NB4 (cell line): ENCODE results near the gene ZFAND2B.
"Not testable (repeated sequence)": the region's sequence is repeated elsewhere in the genome, so short reads cannot be mapped to it uniquely, and the experiment has no call there.

Experiments
- CTCF ChIP-seq: IDR thresholded peaks from one replicate; pipeline ENCODE4 v1.5.1; 2012; ENCODE audit warnings: low read depth, low read length
- MAX ChIP-seq: IDR thresholded peaks from 2 replicates; pipeline ENCODE4 v1.6.1; 2011; ENCODE audit warnings: low read depth, low read length
- MYC ChIP-seq: IDR thresholded peaks from 2 replicates; pipeline ENCODE4 v1.6.1; 2011; ENCODE audit warnings: low read depth, low read length
- POLR2A ChIP-seq: IDR thresholded peaks from 2 replicates; pipeline ENCODE4 v1.6.1; 2011; ENCODE audit warnings: mild to moderate bottlenecking; ENCODE audit not compliant: insufficient read length; ENCODE audit errors: extremely low read depth

GRCh38 chr2:219201331-219201730 lies 5.3 kb upstream of the ZFAND2B start:
- not testable (repeated sequence) for TF ChIP-seq CTCF, POLR2A, MAX, MYC
